ENCODE measurements around the gene PDCD1.
A peak's percentile ranks its signal among the peaks of the same experiment; 100 is the strongest.

Gene PDCD1

GRCh38 chr2:241895712-241896641 is 37.3 kb upstream of the PDCD1 start:
- DNase-seq (ENCODE audit: low read depth in 2 of 3, low spot score in 2 of 3): no peak

DNA sequence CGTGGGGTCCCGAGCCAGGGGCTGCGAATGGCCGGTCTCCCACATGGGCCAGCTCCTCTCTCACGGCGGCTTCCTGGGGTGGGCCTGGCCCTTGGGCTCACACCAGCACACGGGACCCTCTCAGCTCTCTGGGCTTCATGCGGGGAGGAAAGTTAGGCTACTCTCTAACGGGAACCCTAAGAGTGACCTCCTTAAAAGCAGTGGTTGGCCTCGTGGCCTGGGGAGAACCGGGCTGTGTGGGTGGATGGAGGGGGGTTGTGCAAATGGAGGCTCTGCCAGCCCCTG is 36.7 kb upstream of the PDCD1 start:
- DNase-seq (ENCODE audit: low read depth in 2 of 3, low spot score in 2 of 3): no peak

GRCh38 chr2:241894681-241895426 is 36.2 kb upstream of the PDCD1 start:
- no peak for DNase-seq (ENCODE audit: low read depth in 2 of 3, low spot score in 2 of 3)

DNA sequence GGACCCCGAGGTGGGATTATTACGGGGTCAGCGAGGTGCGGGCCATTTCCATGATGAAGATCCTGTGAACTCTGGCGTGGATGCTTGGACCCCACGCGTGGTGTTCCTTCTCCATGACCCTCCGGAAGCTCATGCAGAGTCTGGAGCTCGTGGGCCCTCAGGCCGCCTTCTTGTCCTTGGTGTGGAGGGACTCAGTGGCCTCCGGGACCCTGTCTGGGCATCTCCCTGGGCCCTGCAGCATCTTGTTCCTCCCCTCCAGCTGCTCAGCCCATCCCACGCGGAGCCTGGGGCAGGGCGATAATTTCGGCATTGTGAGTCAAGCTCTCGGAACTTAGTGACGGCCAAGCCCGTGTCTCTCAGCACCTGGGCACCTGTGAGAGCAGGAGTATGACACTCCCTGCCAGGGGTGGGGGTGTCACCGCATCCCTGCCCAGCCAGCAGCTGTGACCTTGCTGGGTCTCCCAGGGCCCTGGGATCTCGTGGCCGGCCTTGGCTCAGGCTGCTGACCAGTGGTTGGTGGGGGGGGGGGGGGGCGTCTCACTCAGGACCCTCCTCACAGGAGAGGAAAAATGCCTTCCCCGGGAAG is 35.5 kb upstream of the PDCD1 start:
- DNase-seq (ENCODE audit: low read depth in 2 of 3, low spot score in 2 of 3): no peak

DNA sequence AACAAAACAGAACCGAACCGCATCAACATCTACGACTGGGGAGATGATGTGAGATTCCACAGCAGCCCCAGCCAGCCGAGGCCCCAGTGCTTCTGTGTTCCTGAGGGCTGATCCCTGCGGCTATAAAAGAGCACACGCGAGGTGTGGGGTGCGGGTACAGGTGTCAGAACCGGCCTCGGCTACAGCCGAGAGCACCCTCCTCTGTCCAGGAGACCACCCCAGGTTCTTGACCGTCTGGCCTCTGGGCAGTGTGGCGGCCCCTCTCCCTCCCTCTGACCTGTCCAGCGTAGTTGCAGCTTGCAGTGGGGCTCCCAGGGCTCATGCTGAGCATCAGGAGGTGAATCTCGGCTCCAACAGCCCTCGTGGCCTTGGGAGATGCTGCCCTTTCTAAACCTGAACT is 34.6 kb upstream of the PDCD1 start:
- no peak for DNase-seq (ENCODE audit: low read depth in 2 of 3, low spot score in 2 of 3)

DNA sequence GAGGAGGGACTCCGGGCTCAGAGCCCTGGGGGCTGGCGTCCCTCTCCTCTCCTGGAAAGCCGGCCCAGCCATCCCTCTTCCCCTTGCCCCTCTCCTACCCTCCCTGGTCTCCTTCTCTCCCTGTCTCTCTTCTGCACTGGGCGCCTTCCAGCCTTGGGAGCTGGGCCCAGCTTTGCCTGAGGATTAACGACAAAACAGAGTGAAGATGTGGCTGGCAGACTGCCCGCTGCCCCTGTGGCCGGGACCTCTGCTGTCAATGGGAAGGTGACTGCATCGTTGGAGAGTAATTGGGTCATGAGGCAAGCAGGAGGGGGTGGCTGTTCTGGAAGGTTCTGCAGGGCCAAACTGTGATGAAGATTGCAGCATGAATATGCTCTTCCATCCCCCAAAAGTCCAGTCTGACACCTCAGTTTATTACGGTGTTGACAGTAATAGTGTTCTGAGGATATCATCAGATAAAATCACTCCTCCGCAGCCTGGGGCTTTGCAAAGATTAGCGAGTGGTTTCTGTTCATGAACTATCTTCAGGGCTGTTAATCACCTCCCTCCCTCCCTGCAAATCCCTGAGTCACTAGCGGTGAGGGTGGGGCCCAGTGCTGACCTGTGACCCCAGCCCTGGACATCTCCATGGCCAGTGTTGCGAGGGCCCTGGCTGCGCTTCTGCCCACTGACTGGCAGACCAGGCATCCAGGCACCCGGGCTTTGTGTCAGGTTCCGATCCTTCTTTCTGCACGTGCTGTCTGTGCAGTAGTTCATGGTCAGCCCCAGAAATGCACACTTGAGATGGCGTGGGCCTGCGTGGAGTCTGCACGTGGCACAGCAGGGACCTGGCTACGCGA is 33.8 kb upstream of the PDCD1 start:
- DNase-seq (ENCODE audit: low read depth in 2 of 3, low spot score in 2 of 3): no peak

- no peak for DNase-seq (ENCODE audit: low read depth in 2 of 3, low spot score in 2 of 3)
These were observed 33.2 kb upstream of the PDCD1 start for GRCh38 chr2:241891988-241892298.

DNA sequence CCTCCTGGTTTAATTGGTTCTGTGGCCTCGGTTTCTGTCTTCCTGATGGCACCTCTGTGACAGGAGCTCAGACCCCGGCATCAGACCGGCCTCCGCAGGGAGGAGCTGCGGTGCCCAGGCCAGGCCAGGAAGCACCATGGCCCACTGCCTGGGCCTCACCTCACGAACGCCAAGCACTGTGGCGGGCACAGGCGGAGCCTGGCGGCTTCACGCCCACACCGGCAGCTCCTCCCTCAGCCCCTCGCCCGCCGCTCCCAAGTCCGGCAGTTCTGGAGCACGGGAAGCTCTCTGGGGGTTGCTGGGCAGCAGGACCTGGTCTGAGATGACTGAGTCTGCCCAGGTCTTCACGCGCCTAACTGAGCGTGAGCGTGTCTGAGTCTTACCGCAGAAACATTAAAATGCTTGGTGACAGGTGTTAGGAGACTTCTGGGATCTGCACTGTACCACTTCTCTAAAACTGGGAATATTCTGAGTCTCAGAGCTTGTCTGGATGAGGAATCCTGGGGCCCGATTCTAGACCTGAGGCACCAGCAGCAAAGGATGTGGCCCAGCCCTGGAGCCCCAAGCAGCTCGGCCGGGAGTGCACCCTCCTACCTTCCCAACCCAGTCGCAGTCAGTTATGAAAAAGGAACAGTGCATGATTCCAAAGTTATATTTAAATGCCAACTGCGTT is 32.8 kb upstream of the PDCD1 start:
- no peak for DNase-seq (ENCODE audit: low read depth in 2 of 3, low spot score in 2 of 3)

DNA sequence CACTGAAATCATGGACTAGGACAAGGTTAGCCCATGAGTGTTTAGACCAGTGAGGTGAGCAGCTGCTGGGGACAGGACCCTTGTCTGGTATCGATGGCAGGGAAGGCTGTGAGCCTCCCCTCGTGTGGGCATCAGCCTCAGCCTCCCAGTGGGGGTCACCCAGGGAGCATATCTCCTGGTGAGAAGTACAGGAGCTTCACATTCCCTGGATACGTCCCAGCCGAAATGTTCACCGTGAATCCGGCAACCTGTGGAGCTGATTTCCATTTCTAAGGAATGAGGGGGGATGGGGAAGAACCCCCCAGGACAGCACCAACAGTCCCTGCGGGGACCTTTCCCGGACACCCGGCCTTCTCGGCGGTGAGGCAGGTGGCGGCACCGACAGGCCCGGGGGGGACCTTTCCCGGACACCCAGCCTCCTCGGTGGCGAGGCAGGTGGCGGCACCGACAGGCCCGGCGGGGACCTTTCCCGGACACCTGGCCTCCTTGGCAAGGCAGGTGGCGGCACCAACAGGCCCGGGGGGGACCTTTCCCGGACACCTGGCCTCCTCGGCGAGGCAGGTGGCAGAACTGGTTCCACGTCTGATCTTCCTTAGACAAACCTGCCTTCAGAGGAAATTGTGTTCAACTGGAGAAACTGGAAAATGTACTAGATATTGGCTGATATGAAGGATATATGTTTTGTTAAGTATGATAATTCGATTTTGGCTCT is 32.0 kb upstream of the PDCD1 start:
- no peak for DNase-seq (ENCODE audit: low read depth in 2 of 3, low spot score in 2 of 3)

GRCh38 chr2:241888641-241889040 is 29.9 kb upstream of the PDCD1 start:
- no peak for DNase-seq (ENCODE audit: low read depth in 2 of 3, low spot score in 2 of 3)

DNA sequence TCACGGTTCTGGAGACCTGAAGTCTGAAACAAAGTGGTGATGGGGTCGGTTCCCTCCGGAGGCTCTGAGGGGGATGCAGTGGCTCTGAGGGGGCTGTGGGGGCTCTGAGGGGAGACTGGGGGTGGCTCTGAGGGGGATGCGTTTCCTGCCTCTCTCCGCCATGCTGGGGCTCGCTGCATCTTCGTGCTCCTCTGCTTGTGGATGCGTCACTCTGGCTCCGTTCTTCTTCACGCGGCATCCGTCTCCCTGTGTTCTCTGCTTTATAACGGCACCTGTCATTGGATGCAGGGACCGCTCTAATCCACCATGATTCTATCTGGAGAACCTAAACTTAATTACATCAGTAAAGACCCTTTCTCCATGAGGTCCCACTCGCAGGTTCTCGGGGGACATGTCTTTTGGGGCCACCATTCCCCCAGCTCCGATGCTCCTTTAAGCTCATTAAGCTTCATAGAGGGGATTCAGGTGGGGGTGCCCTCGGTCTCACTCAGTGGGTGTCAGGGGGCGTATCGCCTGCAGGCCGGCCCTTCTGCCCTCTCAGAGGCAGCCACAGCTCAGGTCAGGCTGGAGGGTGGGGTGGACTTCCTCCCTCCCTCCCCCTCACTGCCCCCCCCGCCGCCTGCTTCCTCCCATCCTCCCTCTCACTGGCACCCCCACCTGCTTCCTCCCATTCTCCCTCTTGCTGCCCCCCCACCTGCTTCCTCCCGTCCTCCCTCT is 29.3 kb upstream of the PDCD1 start:
- DNase-seq (ENCODE audit: low read depth in 2 of 3, low spot score in 2 of 3): no peak

DNA sequence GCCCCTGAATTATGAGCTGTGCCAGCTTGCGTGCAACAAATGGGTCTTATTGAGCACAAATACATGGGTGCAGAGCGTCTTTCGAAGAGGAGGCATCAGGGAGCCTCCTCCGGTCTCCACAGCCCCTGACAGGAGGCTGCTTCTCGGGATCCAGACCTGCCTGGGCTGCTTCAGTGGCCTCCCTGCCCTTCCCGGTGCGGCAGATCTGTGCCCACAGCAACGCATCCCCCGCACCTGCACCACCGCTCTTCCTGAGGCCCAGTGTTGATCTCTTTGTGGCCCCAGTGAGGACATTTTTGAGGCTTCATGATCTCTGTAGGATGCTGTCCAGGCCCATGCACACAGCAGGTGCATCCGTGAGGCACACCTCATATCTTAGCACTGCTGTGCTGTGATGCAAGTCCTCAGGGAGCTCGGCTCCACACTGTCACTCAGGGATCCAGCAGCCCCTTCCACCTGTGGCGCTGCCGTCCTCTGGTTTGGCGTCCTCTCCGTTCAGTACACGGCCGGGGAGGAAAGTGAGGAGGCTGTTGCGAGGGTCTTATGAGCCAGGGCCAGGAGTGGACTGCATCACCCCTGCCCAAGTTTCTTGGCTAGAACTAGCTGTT is 28.2 kb upstream of the PDCD1 start:
- DNase-seq (ENCODE audit: low read depth in 2 of 3, low spot score in 2 of 3): no peak

GRCh38 chr2:241885946-241886643 is 27.4 kb upstream of the PDCD1 start:
- no peak for DNase-seq (ENCODE audit: low read depth in 2 of 3, low spot score in 2 of 3)

DNA sequence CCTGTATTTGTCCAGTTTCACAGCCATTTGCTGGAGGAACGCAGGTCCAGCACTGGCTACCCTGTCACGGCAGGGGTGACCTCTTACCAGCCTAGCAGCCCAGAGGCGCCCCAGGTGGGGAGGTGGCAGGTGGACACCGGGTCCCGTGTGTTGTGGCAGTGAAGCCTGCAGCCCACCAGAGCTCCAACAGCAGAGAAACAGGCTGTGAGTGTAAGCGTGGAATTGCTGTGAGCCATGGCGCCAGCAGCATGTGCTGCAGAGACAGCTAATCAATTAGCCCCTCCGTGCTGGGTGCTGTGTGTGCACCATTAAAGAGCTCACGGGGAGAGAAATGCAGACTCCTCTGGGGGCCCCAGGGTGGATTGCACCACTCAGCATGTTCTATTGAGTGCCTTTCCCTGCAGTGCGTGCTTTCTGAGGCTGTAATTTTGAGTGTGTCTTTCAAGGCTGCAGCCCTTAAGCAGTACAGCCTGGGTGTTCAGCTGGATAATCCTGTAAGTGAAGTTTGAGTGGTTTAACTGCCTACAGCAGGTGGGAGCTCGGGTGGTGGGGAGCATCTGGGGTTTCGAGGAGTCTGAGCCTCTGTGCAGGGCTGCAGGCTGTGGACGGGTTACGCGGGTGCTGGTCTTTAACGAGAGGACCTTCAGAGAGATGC is 26.7 kb upstream of the PDCD1 start:
- no peak for DNase-seq (ENCODE audit: low read depth in 2 of 3, low spot score in 2 of 3)

GRCh38 chr2:241884951-241885290 is 26.2 kb upstream of the PDCD1 start:
- DNase-seq (ENCODE audit: low read depth in 2 of 3, low spot score in 2 of 3): no peak

DNA sequence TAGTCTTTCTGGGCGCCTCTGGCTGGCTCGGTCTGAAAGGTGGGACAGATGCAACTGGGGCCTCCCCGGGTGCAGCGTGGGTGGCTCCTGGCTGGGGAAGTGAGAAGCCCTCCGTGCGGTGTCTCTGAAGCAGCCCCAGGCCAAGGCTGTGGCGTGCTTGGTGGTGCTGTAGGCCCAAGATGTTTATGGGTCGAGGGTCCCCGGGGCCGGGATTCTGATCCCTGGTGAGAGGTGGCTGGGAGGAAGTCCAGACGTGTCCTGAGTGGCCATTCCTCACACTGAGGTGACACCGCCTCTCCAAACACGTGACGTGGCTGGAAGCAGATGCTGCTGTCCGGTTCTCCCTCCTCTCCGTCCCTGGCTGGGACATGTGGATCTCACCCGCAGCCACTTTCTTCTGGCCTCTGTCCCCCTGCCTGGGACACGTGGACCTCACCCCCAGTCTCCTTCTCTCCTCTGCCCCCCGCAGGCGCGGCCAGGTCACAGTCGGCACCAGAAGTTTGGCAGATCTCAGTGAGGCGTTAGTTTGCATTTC is 23.5 kb upstream of the PDCD1 start:
- DNase-seq (ENCODE audit: low read depth in 2 of 3, low spot score in 2 of 3): peak; percentile 58 to 85 (median 60)

- DNase-seq (ENCODE audit: low read depth in 2 of 3, low spot score in 2 of 3): no peak
These were observed 21.8 kb upstream of the PDCD1 start for GRCh38 chr2:241880311-241881073.

Data from activated CD8-positive, alpha-beta memory T cell treated with anti-CD3 and anti-CD28 coated beads for 48 hours (primary cell).